ENCODE measurements around the gene KCNIP4. TPM values are rescaled to one million over a fixed set of nuclear protein-coding genes. Genes with fewer than 3 reads are reported as not detected.

The KCNIP4 gene
- total and polyA plus RNA-seq, 2 experiments from 2014 or later = 0.14 to 0.63 TPM

GRCh38 chr4:20882500-20882899 is 1066.1 kb downstream of the KCNIP4 start (continued):
- TF ChIP-seq ZNF462 (CRISPR knock-in tag; IDR thresholded peaks at IDR 0.05) = no peak

- H3K9me2 ChIP-seq (ENCODE audit: insufficient read depth) = no peaks in the 10 kb centered on the region
- Mint-ChIP-seq H3K4me3 (no peak overlapping the region), H3K27me3 (ENCODE audit: insufficient read depth, low read depth, poor library complexity) (peaks cover 3% of the 10 kb centered on the region), H3K4me1 (peaks cover 12% of the 10 kb centered on the region), H3K36me3 (ENCODE audit: low read depth) (no peaks in the 10 kb centered on the region), H3K9me3 (no peaks in the 10 kb centered on the region), H3K27ac (no peak overlapping the region)
- H3K4me2 ChIP-seq = no peak overlapping the region
- no peaks in the 10 kb centered on the region for H4K20me1 ChIP-seq (replicated peaks; ENCODE audit: insufficient read depth)
- DNase-seq (ENCODE audit: low spot score) (no peak), ATAC-seq (no peak)
- H3K4me1 ChIP-seq (ENCODE audit: insufficient read depth) = peaks cover 11% of the 10 kb centered on the region; the same call in 1 of the 2 replicates
- no peak overlapping the region for H2AFZ ChIP-seq
- no peak for TF ChIP-seq EZH2phosphoT487 (IDR thresholded peaks at IDR 0.05; ENCODE audit: unreplicated experiment)
- TF ChIP-seq ZNF331 (CRISPR knock-in tag; IDR thresholded peaks at IDR 0.05; ENCODE audit: low read depth) = no peak
- no peak for TF ChIP-seq NANOG (IDR thresholded peaks at IDR 0.05; ENCODE audit: borderline replicate concordance)
- no peak overlapping the region for H3K4me3 ChIP-seq
- no peaks in the 10 kb centered on the region for H3K27me3 ChIP-seq (ENCODE audit: insufficient read depth)
- H3K27ac ChIP-seq (ENCODE audit: low read depth) = no peak overlapping the region
- no peaks in the 10 kb centered on the region for H3K36me3 ChIP-seq (ENCODE audit: insufficient read depth)
- H3F3A ChIP-seq (replicated peaks; ENCODE audit: low read depth) = no peaks in the 10 kb centered on the region
- no peaks in the 10 kb centered on the region for H3K79me2 ChIP-seq (replicated peaks; ENCODE audit: insufficient read depth)
Measured at GRCh38 chr4:20881658-20882057, 1066.9 kb downstream of the KCNIP4 start.

GRCh38 chr4:20878806-20879205 is 1069.8 kb downstream of the KCNIP4 start:
- no peaks in the 10 kb centered on the region for H3K27me3 Mint-ChIP-seq (ENCODE audit: insufficient read depth, low read depth, poor library complexity)
- H3K4me1 ChIP-seq (ENCODE audit: insufficient read depth) = no peaks in the 10 kb centered on the region
- TF ChIP-seq NANOG (IDR thresholded peaks at IDR 0.05; ENCODE audit: borderline replicate concordance) (no peak), REST (IDR thresholded peaks at IDR 0.05; ENCODE audit: unreplicated experiment) (peak; percentile 67)

More at GRCh38 chr4:20878806-20879205, 1069.8 kb downstream of the KCNIP4 start:
- ATAC-seq (no peak), DNase-seq (ENCODE audit: low spot score) (no peak)
- H3K27me3 ChIP-seq (ENCODE audit: insufficient read depth) = no peaks in the 10 kb centered on the region
- H3K27ac Mint-ChIP-seq = no peak overlapping the region
- H3K9me2 ChIP-seq (ENCODE audit: insufficient read depth) = no peaks in the 10 kb centered on the region
- H3K4me2 ChIP-seq = no peak overlapping the region
- H3K27ac ChIP-seq (ENCODE audit: low read depth) = no peak overlapping the region
- no peaks in the 10 kb centered on the region for H3K36me3 Mint-ChIP-seq (ENCODE audit: low read depth)
- H3K36me3 ChIP-seq (ENCODE audit: insufficient read depth) = no peaks in the 10 kb centered on the region
- H3K9me3 Mint-ChIP-seq = no peaks in the 10 kb centered on the region
- no peak overlapping the region for H3K4me3 Mint-ChIP-seq
- H3F3A ChIP-seq (replicated peaks; ENCODE audit: low read depth) = no peaks in the 10 kb centered on the region
- H3K4me1 Mint-ChIP-seq = peaks cover 3% of the 10 kb centered on the region; the same call in 1 of the 3 replicates
- no peaks in the 10 kb centered on the region for H4K20me1 ChIP-seq (replicated peaks; ENCODE audit: insufficient read depth)
- no peak overlapping the region for H3K4me3 ChIP-seq
- H2AFZ ChIP-seq = no peak overlapping the region
- no peaks in the 10 kb centered on the region for H3K79me2 ChIP-seq (replicated peaks; ENCODE audit: insufficient read depth)
